HG02970 (cell line): Measurements from ENCODE around the gene ICAM3.
"Not testable (repeated sequence)": the region's sequence is repeated elsewhere in the genome, so short reads cannot be mapped to it uniquely, and the experiment has no call there.

Experiments
- ATAC-seq: cut with Tn5 transposase; IDR thresholded peaks from one replicate; pipeline ENCODE4 v1.9.1; 2021; ENCODE audit warnings: mild to moderate bottlenecking, moderate library complexity, moderate number of reproducible peaks; ENCODE audit not compliant: unreplicated experiment, low FRiP score

Gene ICAM3

DNA sequence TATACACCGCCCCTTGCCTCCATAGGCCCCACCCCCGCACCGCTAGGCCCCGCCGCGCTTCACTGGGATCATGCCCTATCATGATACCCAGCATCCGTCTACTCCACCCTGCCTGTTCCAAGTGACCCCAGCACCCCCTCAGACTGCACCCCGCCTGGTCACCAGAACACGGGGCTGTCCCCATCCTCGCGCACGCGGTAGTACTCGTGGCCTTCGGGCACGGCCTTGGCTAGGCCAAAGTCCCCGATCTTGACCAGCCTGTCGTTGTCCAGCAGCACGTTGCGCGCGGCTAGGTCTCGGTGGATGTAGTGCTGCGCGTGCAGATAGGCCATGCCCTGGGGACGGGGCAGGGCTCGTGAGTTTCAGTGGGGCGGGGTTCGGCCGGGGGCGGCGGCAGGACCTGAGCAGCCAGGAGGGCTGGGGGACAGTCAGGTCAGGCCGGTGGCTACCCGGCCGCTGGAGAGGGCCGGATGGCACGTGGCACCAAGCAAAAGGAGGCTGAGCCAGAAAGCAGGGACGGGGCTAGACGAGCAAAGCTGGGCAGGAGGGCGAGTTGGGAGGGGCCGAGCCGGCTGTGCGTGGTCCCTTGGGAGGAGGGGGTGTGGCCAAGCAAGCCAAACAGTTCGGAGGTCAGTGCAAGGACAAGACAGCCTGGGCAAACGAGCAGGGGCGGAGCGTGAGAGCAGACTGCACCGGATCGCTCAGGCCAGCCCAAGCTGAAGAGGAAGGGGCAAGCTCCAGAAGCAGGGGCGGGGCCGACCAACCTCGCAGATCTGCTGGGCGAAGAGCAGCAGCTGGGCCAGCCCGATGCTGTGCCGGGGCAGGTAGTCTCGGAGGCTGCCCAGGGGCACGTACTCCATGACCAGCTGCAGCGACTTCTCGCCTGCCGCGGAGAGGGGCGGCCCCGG is 13.6 kb upstream of the ICAM3 start:
- ATAC-seq, result no peak

GRCh38 chr19:10346509-10346908 is 7.1 kb upstream of the ICAM3 start:
- no peak for ATAC-seq

GRCh38 chr19:10344780-10345179 is 5.4 kb upstream of the ICAM3 start:
- ATAC-seq, result no peak

GRCh38 chr19:10343495-10343894 is 4.1 kb upstream of the ICAM3 start:
- no peak for ATAC-seq

DNA sequence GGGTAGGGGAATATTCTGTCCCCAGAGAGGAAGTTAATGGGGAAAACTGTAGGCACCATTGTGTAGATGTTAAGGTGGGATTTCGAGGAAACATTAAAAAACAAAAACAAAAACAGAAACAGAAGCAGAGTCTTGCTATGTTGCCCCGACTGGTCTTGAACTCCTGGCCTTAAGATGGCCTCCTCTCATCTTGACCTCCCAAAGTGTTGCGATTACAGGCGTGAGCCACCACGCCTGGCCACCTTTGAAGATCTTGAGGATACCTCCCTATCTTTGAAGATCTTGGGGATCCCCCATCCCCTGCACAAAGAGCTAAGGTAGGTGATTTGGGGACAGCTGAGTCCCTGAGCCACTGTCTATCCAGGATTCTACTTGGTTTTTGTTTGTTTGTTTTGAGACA is 553 bp upstream of the ICAM3 start:
- no peak for ATAC-seq

DNA sequence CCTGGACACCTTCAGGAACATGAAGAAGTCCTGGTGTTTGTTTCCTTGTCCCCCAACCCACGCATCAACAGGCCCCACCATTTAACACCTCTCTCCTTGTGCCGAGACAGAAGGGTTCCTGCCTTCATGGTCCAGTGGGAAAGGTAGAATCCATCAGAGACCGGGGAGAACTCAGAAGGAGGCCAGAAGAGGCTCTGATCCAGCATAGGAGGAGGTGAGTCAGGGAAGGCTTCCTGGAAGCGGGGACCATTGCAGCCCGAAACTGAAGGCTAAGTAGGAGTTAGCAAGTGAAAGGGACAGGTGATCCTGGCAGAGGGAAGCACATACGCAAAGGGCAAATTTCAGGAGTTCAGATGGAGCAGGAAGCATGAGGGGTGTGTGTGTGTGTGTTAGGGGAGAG is 484 bp downstream of the ICAM3 start:
- no peak for ATAC-seq

DNA sequence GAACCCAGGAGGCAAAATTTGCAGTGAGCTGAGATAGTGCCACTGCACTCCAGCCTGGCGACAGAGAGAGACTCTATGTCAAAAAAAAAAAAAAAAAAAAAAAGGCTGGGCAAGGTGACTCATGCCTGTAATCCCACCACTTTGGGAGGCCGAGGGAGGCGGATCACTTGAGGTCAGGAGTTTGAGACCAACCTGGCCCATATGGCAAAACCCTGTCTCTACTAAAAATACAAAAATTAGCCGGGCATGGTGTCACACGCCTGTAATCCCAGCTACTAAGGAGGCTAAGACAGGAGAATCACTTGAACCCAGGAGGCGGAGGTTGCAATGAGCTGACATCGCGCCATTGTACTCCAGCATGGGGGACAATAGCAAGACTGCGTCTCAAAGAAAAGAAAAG is 2.7 kb downstream of the ICAM3 start:
- not testable (repeated sequence) for ATAC-seq

DNA sequence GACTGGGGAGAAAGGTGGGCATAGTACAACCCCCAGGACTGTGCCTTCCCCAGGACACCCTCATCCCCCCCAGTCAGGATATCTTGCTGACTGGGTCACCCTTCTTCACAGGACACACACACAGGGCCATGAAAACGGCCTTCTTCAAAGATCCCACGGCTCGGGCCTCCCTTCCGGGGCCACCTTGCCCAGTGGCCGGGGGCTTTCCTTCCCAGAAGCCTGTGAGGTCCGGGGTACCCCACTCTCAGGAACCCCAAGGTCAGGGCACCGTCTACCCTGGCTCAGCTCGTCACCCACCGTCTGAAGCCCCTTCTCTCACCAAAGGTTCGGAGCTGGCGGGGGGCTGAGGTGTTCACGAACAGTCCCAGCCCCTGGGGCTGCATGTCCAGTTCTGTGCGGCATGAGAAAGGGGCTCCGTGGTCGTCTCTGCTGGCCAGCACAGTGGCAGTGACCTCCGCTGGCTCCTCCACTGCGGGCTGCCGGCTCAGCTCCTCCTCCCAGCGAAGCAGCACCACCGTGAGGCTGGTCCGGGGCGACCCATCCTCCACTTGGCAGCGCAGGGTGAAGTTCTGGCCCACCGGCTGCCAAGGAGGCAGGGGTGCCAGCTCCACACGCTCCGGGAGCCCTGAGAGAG is 4.0 kb downstream of the ICAM3 start:
- no peak for ATAC-seq

- no peak for ATAC-seq
Measured at GRCh38 chr19:10334588-10335351, 4.7 kb downstream of the ICAM3 start.

GRCh38 chr19:10333758-10334587 is 5.5 kb downstream of the ICAM3 start:
- no peak for ATAC-seq

GRCh38 chr19:10332965-10333757 is 6.3 kb downstream of the ICAM3 start, which contains the start of gene RAVER1:
Gene RAVER1, minus strand, starts transcription at chr19:10333529. Its CDS starts 22 bp downstream, at chr19:10333507.
- ATAC-seq, result peak; percentile 81

DNA sequence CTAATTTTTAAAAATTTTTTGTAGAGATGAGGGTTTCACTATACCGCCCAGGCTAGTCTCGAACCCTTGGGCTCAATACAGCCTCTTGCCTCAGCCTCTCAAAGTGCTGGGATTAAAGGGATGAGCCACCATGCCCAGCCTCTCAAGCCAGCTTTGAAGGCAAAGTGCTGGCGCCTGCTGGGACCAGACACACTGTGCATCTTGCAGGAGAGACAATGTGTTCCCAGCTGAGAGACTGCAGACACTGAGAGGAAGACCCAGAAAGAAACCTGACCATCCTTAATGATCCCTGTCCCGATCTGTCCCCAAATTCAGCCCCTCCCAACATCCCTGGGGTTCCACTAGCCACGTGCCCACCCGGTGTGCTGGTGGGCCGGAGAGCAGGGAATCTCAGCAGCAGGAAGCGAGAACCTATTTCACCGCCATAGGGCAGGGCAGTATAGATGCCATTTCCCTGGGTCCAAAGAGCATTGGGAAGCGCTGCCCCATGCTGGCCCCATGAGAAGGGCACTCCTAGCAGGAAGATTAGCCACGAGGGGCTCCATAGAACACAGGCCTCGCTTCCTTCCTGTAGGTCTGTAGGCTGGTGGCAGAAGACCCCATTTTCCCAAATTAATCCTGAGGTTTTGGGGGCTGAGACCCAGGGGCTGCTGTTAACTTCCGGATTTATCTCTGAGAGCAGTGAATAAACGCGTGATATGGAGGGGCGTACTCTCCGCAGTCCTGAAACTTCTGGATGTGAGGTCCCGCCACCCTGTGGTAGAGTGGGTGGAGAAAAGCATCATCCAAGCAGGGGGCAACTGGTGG is 7.1 kb downstream of the ICAM3 start:
- no peak for ATAC-seq

GRCh38 chr19:10329555-10329954 is 9.9 kb downstream of the ICAM3 start:
- no peak for ATAC-seq

DNA sequence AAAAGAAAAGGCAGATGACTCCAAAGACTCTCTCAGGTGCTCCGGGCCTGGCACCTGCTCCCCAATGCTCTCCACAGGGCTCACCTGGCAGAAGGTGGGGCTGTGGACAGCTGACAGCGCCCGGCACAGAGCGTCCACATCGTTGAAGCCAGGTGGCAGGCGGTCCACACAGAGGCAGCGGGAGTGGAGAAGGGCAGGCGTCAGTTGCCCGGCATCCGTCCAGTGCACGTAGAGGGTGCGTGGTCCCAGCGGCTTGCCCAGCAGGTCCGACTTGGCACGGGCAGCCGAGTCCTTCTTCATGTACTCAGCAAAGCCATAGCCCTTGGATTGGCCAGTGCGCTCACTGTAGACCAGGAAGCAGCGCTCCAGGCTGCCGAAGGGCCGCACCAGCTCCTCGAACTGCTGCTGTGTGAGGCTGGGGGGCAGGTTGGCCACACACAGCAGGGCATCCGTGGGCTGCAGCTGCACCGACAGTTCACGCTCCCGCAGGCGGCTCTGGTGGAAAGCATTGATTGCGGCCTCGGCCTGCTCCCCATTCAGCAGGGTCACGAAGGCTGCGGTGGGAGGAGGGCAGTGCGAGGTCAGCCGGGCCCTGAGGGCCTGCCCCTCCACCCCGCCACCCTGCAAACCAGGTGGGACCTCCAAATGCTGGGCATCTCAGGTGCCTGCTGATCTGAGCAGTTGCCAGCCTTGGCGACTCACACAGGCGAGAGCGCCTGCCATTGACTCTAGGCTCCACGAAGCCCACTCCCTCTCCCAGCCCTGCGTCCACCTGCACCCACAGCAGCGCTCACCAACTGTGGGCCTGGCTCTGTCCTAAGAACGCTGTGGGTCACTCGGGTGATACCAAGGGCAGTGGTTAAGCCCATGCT is 10.6 kb downstream of the ICAM3 start:
- no peak for ATAC-seq

- no peak for ATAC-seq
Measured at GRCh38 chr19:10327793-10328192, 11.6 kb downstream of the ICAM3 start.

DNA sequence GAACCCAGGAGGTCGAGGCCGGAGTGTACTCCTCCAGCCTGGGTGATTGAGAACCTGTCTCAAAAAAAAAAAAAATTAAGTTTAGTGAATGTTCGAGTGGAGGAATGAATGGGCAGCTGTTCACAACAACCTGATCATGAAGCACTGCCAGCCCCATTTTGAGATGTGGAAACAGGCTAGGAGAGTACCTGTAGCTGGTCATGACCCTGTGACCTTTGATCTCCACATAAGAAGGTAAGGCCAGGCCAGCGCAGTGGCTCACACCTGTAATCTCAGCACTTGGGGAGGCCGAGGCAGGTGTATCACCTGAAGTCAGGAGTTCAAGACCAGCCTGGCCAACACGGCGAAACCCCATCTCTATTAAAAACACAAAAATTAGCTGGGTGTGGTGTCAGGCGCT is 13.7 kb downstream of the ICAM3 start:
- ATAC-seq, result no peak
